Hepatocyte (in vitro differentiated cells): Measurements from ENCODE around the gene ZP2.

Source experiments
- EZH2 ChIP-seq: fragments of 200-600 bp; sonication (generic); IDR thresholded peaks from 2 replicates; pipeline ENCODE4 v1.6.1; 2016; ENCODE audit warnings: antibody characterized with exemption, mild to moderate bottlenecking, borderline replicate concordance
- EZH2phosphoT487 ChIP-seq: fragments of 200-600 bp; sonication (generic); IDR thresholded peaks from one replicate; pipeline ENCODE4 v1.6.1; 2018; ENCODE audit warnings: antibody characterized with exemption, mild to moderate bottlenecking, low read depth, moderate library complexity; ENCODE audit not compliant: unreplicated experiment, severe bottlenecking
- TF ChIP-seq, protein P1 (sequence below): fragments of 200-600 bp; sonication (generic); IDR thresholded peaks from 2 replicates; pipeline ENCODE4 v1.5.1; 2016; ENCODE audit warnings: antibody characterized with exemption, mild to moderate bottlenecking; ENCODE audit not compliant: poor library complexity

DNA sequence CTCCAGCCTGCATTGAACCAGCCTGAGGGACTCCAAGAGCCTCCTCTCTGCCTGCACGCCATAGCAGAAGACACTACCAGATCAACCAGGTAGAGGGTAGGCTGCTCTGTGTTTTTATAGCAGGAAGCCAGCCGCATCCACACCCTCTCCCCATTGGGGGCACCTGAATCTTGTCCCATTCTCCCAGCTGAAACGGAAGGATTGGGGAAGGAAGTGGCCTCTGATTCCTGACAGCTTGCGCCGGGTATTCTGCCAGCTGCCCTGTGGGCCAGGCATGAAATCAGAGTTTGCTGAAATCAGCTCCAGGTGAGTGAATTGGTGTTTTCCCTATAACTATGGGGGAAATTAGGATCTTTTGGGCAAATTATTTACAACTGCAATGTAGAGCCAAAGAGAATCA is at the start of gene ZP2:
- TF ChIP-seq, protein P1, sequence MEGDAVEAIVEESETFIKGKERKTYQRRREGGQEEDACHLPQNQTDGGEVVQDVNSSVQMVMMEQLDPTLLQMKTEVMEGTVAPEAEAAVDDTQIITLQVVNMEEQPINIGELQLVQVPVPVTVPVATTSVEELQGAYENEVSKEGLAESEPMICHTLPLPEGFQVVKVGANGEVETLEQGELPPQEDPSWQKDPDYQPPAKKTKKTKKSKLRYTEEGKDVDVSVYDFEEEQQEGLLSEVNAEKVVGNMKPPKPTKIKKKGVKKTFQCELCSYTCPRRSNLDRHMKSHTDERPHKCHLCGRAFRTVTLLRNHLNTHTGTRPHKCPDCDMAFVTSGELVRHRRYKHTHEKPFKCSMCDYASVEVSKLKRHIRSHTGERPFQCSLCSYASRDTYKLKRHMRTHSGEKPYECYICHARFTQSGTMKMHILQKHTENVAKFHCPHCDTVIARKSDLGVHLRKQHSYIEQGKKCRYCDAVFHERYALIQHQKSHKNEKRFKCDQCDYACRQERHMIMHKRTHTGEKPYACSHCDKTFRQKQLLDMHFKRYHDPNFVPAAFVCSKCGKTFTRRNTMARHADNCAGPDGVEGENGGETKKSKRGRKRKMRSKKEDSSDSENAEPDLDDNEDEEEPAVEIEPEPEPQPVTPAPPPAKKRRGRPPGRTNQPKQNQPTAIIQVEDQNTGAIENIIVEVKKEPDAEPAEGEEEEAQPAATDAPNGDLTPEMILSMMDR, result no peak
- no peak for TF ChIP-seq EZH2
- TF ChIP-seq EZH2phosphoT487, result no peak
